Stimulated activated naive CD8-positive, alpha-beta T cell treated with anti-CD3 and anti-CD28 coated beads, Interleukin-15, Interleukin-2, amounts not matched to agents 100 U/mL and 50 U/mL, for 24 hours (primary cell): Measurements from ENCODE around the gene RHEX.

Experiments used
- ATAC-seq: fragments of 150-1000 bp; cut with Tn5 transposase; one replicate; pipeline ENCODE4 v1.10.0; 2021
- DNase-seq: peaks from one replicate; pipeline ENCODE4 v3.0.0; 2021

The RHEX gene

GRCh38 chr1:206116191-206116872 lies 63.4 kb downstream of the RHEX start:
- ATAC-seq (no peak), DNase-seq (no peak)

- no peak for DNase-seq
- ATAC-seq, result no peak
Observed at GRCh38 chr1:206116873-206117150, 63.8 kb downstream of the RHEX start.

GRCh38 chr1:206117151-206117948 lies 64.4 kb downstream of the RHEX start, which contains the start of gene AVPR1B:
Gene AVPR1B, minus strand, starts transcription at chr1:206117388. Its CDS starts 498 bp downstream, at chr1:206116890.
- ATAC-seq (peak; percentile 77), DNase-seq (peak; percentile 49)

GRCh38 chr1:206120406-206120805 lies 67.4 kb downstream of the RHEX start:
- no peak for DNase-seq
- ATAC-seq, result no peak

GRCh38 chr1:206121269-206121668 lies 68.3 kb downstream of the RHEX start:
- DNase-seq (no peak), ATAC-seq (no peak)

GRCh38 chr1:206122686-206123085 lies 69.7 kb downstream of the RHEX start:
- no peak for ATAC-seq
- no peak for DNase-seq

- DNase-seq, result no peak
- no peak for ATAC-seq
Observed at GRCh38 chr1:206125346-206125745, 72.4 kb downstream of the RHEX start.

- DNase-seq (no peak), ATAC-seq (no peak)
Observed at GRCh38 chr1:206127336-206127735, 74.4 kb downstream of the RHEX start.

- ATAC-seq (no peak), DNase-seq (no peak)
Observed at GRCh38 chr1:206128196-206128595, 75.2 kb downstream of the RHEX start.

- DNase-seq (no peak), ATAC-seq (no peak)
Observed at GRCh38 chr1:206131037-206131436, 78.1 kb downstream of the RHEX start.

- DNase-seq (no peak), ATAC-seq (no peak)
Observed at GRCh38 chr1:206133751-206134415, 80.9 kb downstream of the RHEX start.

- no peak for ATAC-seq
- no peak for DNase-seq
Observed at GRCh38 chr1:206135248-206135647, 82.3 kb downstream of the RHEX start.

GRCh38 chr1:206136241-206136640 lies 83.3 kb downstream of the RHEX start:
- DNase-seq, result no peak
- no peak for ATAC-seq

- ATAC-seq (no peak), DNase-seq (no peak)
Observed at GRCh38 chr1:206142011-206142410, 89.0 kb downstream of the RHEX start.

- peak; percentile 36 for ATAC-seq
- DNase-seq, result no peak
Observed at GRCh38 chr1:206142770-206143169, 89.8 kb downstream of the RHEX start.

- no peak for DNase-seq
- ATAC-seq, result no peak
Observed at GRCh38 chr1:206143537-206144172, 90.7 kb downstream of the RHEX start.

- DNase-seq, result no peak
- no peak for ATAC-seq
Observed at GRCh38 chr1:206144605-206145004, 91.6 kb downstream of the RHEX start.

- ATAC-seq (no peak), DNase-seq (no peak)
Observed at GRCh38 chr1:206145771-206146290, 92.9 kb downstream of the RHEX start.
